ENCODE results near the gene KLF13. TPM values are rescaled to one million over a fixed set of nuclear protein-coding genes. Genes with fewer than 3 reads are reported as not detected.

The KLF13 gene
- 10.0 and 16.1 TPM in 2 replicates for total RNA-seq (2014; rRNA removed; shearing (Covaris generic))

GRCh38 chr15:31326156-31326874 lies at the start of gene KLF13:
Gene KLF13 (plus strand): TSS chr15:31326835. CDS start chr15:31327213, 378 bp downstream.

Other genes starting within 250 kb of the KLF13 start
- not detected in 2 replicates for gene TRPM1, start 225.1 kb upstream of the KLF13 start, total RNA-seq (2014; rRNA removed; shearing (Covaris generic))

All from A375 (cell line).